Glutamatergic neuron (in vitro differentiated cells): Measurements from ENCODE around the gene SPATA33. TPM values are rescaled to one million over a fixed set of nuclear protein-coding genes. Genes with fewer than 3 reads are reported as not detected.
A peak's percentile ranks its signal among the peaks of the same experiment; 100 is the strongest.
"Not testable (repeated sequence)": the region's sequence is repeated elsewhere in the genome, so short reads cannot be mapped to it uniquely, and the experiment has no call there.

ENCODE experiments used
- DNase-seq: peaks from one replicate; pipeline ENCODE4 v3.0.0; 2022
- H3K27ac Mint-ChIP-seq: one replicate; pipeline ENCODE4 v1.8.0; 2020; ENCODE audit warnings: mild to moderate bottlenecking, mixed read lengths, inconsistent platforms; ENCODE audit not compliant: unreplicated experiment
- H3K27me3 Mint-ChIP-seq: one replicate; pipeline ENCODE4 v1.8.0; 2020; ENCODE audit warnings: mild to moderate bottlenecking, moderate library complexity, mixed read lengths, inconsistent platforms; ENCODE audit not compliant: unreplicated experiment
- H3K36me3 Mint-ChIP-seq: one replicate; pipeline ENCODE4 v1.8.0; 2020; ENCODE audit warnings: mild to moderate bottlenecking, mixed read lengths, inconsistent platforms; ENCODE audit not compliant: unreplicated experiment
- H3K4me1 Mint-ChIP-seq: one replicate; pipeline ENCODE4 v1.8.0; 2020; ENCODE audit warnings: mild to moderate bottlenecking, low read depth, mixed read lengths, inconsistent platforms; ENCODE audit not compliant: unreplicated experiment
- H3K4me3 Mint-ChIP-seq: one replicate; pipeline ENCODE4 v1.8.0; 2020; ENCODE audit warnings: mild to moderate bottlenecking, mixed read lengths, inconsistent platforms; ENCODE audit not compliant: unreplicated experiment
- H3K9me3 Mint-ChIP-seq: one replicate; pipeline ENCODE4 v1.8.0; 2020; ENCODE audit warnings: mild to moderate bottlenecking, moderate library complexity, mixed read lengths, inconsistent platforms; ENCODE audit not compliant: unreplicated experiment
- CTCF ChIP-seq: fragments of 200-600 bp; sonication (generic); IDR thresholded peaks from one replicate; pipeline ENCODE4 v1.5.0; 2021; ENCODE audit not compliant: partially characterized antibody, unreplicated experiment
- total RNA-seq: library from RNA; stranded (reverse); fragmentation: NEBNext Ultra II Directional; extraction: Animal tissue kit (Norgen Biotek cat#: 25700); gene quantifications from one replicate; pipeline ENCODE4 v1.2.1, GENCODE V29; 2021; ENCODE audit not compliant: unreplicated experiment

Gene SPATA33
- total RNA-seq, 1 donor from 2014 or later: 18.0 TPM

- H3K27ac Mint-ChIP-seq: peak overlapping the region; percentile 55
- peaks cover 9% of the 10 kb centered on the region for H3K9me3 Mint-ChIP-seq
- peaks cover 6% of the 10 kb centered on the region for H3K36me3 Mint-ChIP-seq
- no peak for DNase-seq
- H3K4me3 Mint-ChIP-seq: peak overlapping the region; percentile 88
- TF ChIP-seq CTCF: no peak
- H3K4me1 Mint-ChIP-seq: peaks cover 5% of the 10 kb centered on the region
- H3K27me3 Mint-ChIP-seq: peaks cover 8% of the 10 kb centered on the region
Observed at GRCh38 chr16:89687092-89687940, 29.7 kb downstream of the SPATA33 start.

- no peak for TF ChIP-seq CTCF
- peak overlapping the region; percentile 34 for H3K4me3 Mint-ChIP-seq
- no peak for DNase-seq
- H3K27me3 Mint-ChIP-seq: peaks cover 9% of the 10 kb centered on the region
- H3K27ac Mint-ChIP-seq: no peak overlapping the region
- peaks cover 11% of the 10 kb centered on the region for H3K9me3 Mint-ChIP-seq
- peaks cover 5% of the 10 kb centered on the region for H3K4me1 Mint-ChIP-seq
- H3K36me3 Mint-ChIP-seq: peaks cover 6% of the 10 kb centered on the region
Observed at GRCh38 chr16:89688395-89688794, 30.8 kb downstream of the SPATA33 start.

- DNase-seq: no peak
- no peak for TF ChIP-seq CTCF
- H3K9me3 Mint-ChIP-seq: peaks cover 11% of the 10 kb centered on the region
- peaks cover 6% of the 10 kb centered on the region for H3K36me3 Mint-ChIP-seq
- H3K27me3 Mint-ChIP-seq: peaks cover 12% of the 10 kb centered on the region
- H3K27ac Mint-ChIP-seq: no peak overlapping the region
- no peak overlapping the region for H3K4me3 Mint-ChIP-seq
- peaks cover 5% of the 10 kb centered on the region for H3K4me1 Mint-ChIP-seq
Observed at GRCh38 chr16:89689142-89689541, 31.5 kb downstream of the SPATA33 start.

- not testable (repeated sequence) for DNase-seq, H3K36me3 Mint-ChIP-seq, H3K4me1 Mint-ChIP-seq, H3K4me3 Mint-ChIP-seq, H3K27ac Mint-ChIP-seq
- H3K9me3 Mint-ChIP-seq: peaks cover 11% of the 10 kb centered on the region
- peaks cover 12% of the 10 kb centered on the region for H3K27me3 Mint-ChIP-seq
Observed at GRCh38 chr16:89689621-89690020, 32.0 kb downstream of the SPATA33 start.

- no peak for DNase-seq
- Mint-ChIP-seq H3K9me3 (peaks cover 11% of the 10 kb centered on the region), H3K4me3 (no peak overlapping the region), H3K36me3 (no peaks in the 10 kb centered on the region), H3K4me1 (peaks cover 7% of the 10 kb centered on the region), H3K27ac (no peak overlapping the region), H3K27me3 (peaks cover 12% of the 10 kb centered on the region)
- no peak for TF ChIP-seq CTCF
Observed at GRCh38 chr16:89690392-89690901, 32.8 kb downstream of the SPATA33 start.
